WI38 (cell line): Measurements from ENCODE around the gene OR56A5.

Source experiments
- H3K4me3 ChIP-seq: 2 replicates; pipeline ENCODE4 v1.5.1; 2011; ENCODE audit warnings: low read depth, mild to moderate bottlenecking, control low read depth, low read length
- CTCF ChIP-seq: IDR thresholded peaks from 2 replicates; pipeline ENCODE4 v1.5.1; 2012; ENCODE audit warnings: low read depth, mild to moderate bottlenecking, control low read depth, low read length

Gene OR56A5

GRCh38 chr11:5968394-5968793, at the start of gene OR56A5:
OR56A5 (minus strand) TSS chr11:5968494; CDS start chr11:5968494, 0 bp downstream.
- no peak for TF ChIP-seq CTCF
- no peak within 1 kb of the TSS for H3K4me3 ChIP-seq

GRCh38 chr11:6013042-6013441, 44.7 kb upstream of the OR56A5 start:
- no peak for TF ChIP-seq CTCF
- H3K4me3 ChIP-seq: no peak overlapping the region

GRCh38 chr11:6012035-6012668, 43.9 kb upstream of the OR56A5 start:
- no peak overlapping the region for H3K4me3 ChIP-seq
- no peak for TF ChIP-seq CTCF

- no peak within 1 kb of the TSS for H3K4me3 ChIP-seq
- TF ChIP-seq CTCF: no peak
Observed at GRCh38 chr11:6006846-6007245, 38.6 kb upstream of the OR56A5 start, which contains the start of gene OR56A4. OR56A4 (minus strand) TSS chr11:6006946; CDS start chr11:6002992, 3,954 bp downstream.

- H3K4me3 ChIP-seq: no peak overlapping the region
- no peak for TF ChIP-seq CTCF
Observed at GRCh38 chr11:6006395-6006794, 38.1 kb upstream of the OR56A5 start.

GRCh38 chr11:6002202-6002699, 34.0 kb upstream of the OR56A5 start:
- no peak overlapping the region for H3K4me3 ChIP-seq
- TF ChIP-seq CTCF: no peak

- no peak overlapping the region for H3K4me3 ChIP-seq
- TF ChIP-seq CTCF: no peak
Observed at GRCh38 chr11:5994791-5995190, 26.5 kb upstream of the OR56A5 start.
